HepG2 (cell line): ENCODE data around the gene C20orf96. TPM values are rescaled to one million over a fixed set of nuclear protein-coding genes. Genes with fewer than 3 reads are reported as not detected.

ENCODE experiments used
- FOXP4 ChIP-seq: sonication (generic); formaldehyde crosslinking; IDR thresholded peaks from 2 replicates; pipeline ENCODE4 v1.4.0; 2020; ENCODE audit warnings: missing genetic modification reagents
- GATAD1 ChIP-seq: IDR thresholded peaks from 2 replicates; pipeline ENCODE4 v1.6.1; 2016; ENCODE audit warnings: missing genetic modification reagents, missing compliant biosample characterization
- GPN1 ChIP-seq: sonication (generic); formaldehyde crosslinking; IDR thresholded peaks from 2 replicates; pipeline ENCODE4 v1.5.1; 2020; ENCODE audit warnings: missing genetic modification reagents, borderline replicate concordance
- MATR3 ChIP-seq: sonication (generic); formaldehyde crosslinking; IDR thresholded peaks from 2 replicates; pipeline ENCODE4 v1.4.0; 2020; ENCODE audit warnings: missing genetic modification reagents
- MBNL3 ChIP-seq: fragments of 250-450 bp; sonication (Bioruptor Pico); conservative IDR thresholded peaks from 2 replicates; pipeline ENCODE4 v1.8.0; 2022; ENCODE audit warnings: mild to moderate bottlenecking, inconsistent platforms
- MEF2D ChIP-seq: sonication (generic); formaldehyde crosslinking; IDR thresholded peaks from 2 replicates; pipeline ENCODE4 v1.5.1; 2020; ENCODE audit warnings: mild to moderate bottlenecking, missing genetic modification reagents
- MXD1 ChIP-seq: sonication (generic); formaldehyde crosslinking; IDR thresholded peaks from 2 replicates; pipeline ENCODE4 v1.4.0; 2020; ENCODE audit warnings: mild to moderate bottlenecking, missing genetic modification reagents
- MZF1 ChIP-seq: sonication (generic); formaldehyde crosslinking; IDR thresholded peaks from 2 replicates; pipeline ENCODE4 v1.8.1; 2023; ENCODE audit warnings: mild to moderate bottlenecking, missing genetic modification reagents, borderline replicate concordance
- NCOA1 ChIP-seq: sonication (generic); formaldehyde crosslinking; IDR thresholded peaks from 2 replicates; pipeline ENCODE4 v1.9.0; 2021; ENCODE audit warnings: missing genetic modification reagents
- NR2C2 ChIP-seq: sonication (generic); formaldehyde crosslinking; IDR thresholded peaks from 2 replicates; pipeline ENCODE4 v1.4.0; 2020; ENCODE audit warnings: missing genetic modification reagents, mild to moderate bottlenecking, moderate library complexity, borderline replicate concordance
- PHB2 ChIP-seq: fragments of 450-650 bp; IDR thresholded peaks from 2 replicates; pipeline ENCODE4 v1.6.1; 2018; ENCODE audit not compliant: partially characterized antibody
- PHF21A ChIP-seq: sonication (generic); formaldehyde crosslinking; IDR thresholded peaks from 2 replicates; pipeline ENCODE4 v1.5.0; 2020; ENCODE audit warnings: mild to moderate bottlenecking, missing genetic modification reagents
- POGZ ChIP-seq: sonication (generic); formaldehyde crosslinking; IDR thresholded peaks from 2 replicates; pipeline ENCODE4 v1.4.0; 2020; ENCODE audit warnings: mild to moderate bottlenecking, missing genetic modification reagents
- RARG ChIP-seq: sonication (generic); formaldehyde crosslinking; IDR thresholded peaks from 2 replicates; pipeline ENCODE4 v1.4.0; 2020; ENCODE audit warnings: low read depth, mild to moderate bottlenecking, missing genetic modification reagents
- RFX3 ChIP-seq: IDR thresholded peaks from 2 replicates; pipeline ENCODE4 v1.6.1; 2016; ENCODE audit warnings: missing biosample characterization, missing genetic modification reagents
- ZNF34 ChIP-seq: sonication (generic); formaldehyde crosslinking; IDR thresholded peaks from 2 replicates; pipeline ENCODE4 v1.4.0; 2020; ENCODE audit warnings: mild to moderate bottlenecking, missing genetic modification reagents, borderline replicate concordance
- ZNF484 ChIP-seq: sonication (generic); formaldehyde crosslinking; IDR thresholded peaks from 2 replicates; pipeline ENCODE4 v1.5.1; 2020; ENCODE audit warnings: mild to moderate bottlenecking, low read depth, missing genetic modification reagents, borderline replicate concordance
- ZNF496 ChIP-seq: sonication (generic); formaldehyde crosslinking; IDR thresholded peaks from 2 replicates; pipeline ENCODE4 v1.8.1; 2023; ENCODE audit warnings: mild to moderate bottlenecking, moderate library complexity, missing genetic modification reagents; ENCODE audit not compliant: insufficient replicate concordance
- ZNF501 ChIP-seq: sonication (generic); formaldehyde crosslinking; IDR thresholded peaks from 2 replicates; pipeline ENCODE4 v1.5.1; 2020; ENCODE audit warnings: mild to moderate bottlenecking, moderate library complexity, missing genetic modification reagents
- ZNF652 ChIP-seq: IDR thresholded peaks from 2 replicates; pipeline ENCODE4 v1.6.1; 2016; ENCODE audit warnings: low read depth, borderline replicate concordance
- ZNF841 ChIP-seq: sonication (generic); formaldehyde crosslinking; IDR thresholded peaks from 2 replicates; pipeline ENCODE4 v1.8.1; 2023; ENCODE audit warnings: missing genetic modification reagents, borderline replicate concordance
- polyA plus RNA-seq, 8 experiments: library from polyadenylated mRNA; depleted of rRNA in 3 of 8; stranded (reverse) in 7 of 8; unstranded in 1 of 8; fragments of >200 nt; fragmentation: Illumina TruSeq in 4 of 8; extraction: Trizol in 4 of 8; gene quantifications; 2 replicates each; pipeline versions ENCODE4 v1.2.1 to v1.2.3, GENCODE V29; 2011 to 2016; ENCODE audit warnings: low read depth in 4 of 8, missing spikeins in 1 of 8, mixed read lengths in 1 of 8; ENCODE audit not compliant: insufficient read depth in 1 of 8
- total RNA-seq, 5 experiments: library from RNA; depleted of rRNA; stranded (reverse); fragments of >200 nt; fragmentation: Illumina TruSeq; extraction: Trizol; gene quantifications; 2 replicates each; pipeline ENCODE4 v1.2.3, GENCODE V29; 2016; ENCODE audit warnings: low read depth in 1 of 5
- TF ChIP-seq, protein P1 (sequence below): fragments of 450-650 bp; IDR thresholded peaks from 2 replicates; pipeline ENCODE4 v1.6.1; 2017; ENCODE audit warnings: mild to moderate bottlenecking
- TF ChIP-seq, protein P2 (sequence below): sonication (generic); formaldehyde crosslinking; IDR thresholded peaks from 2 replicates; pipeline ENCODE4 v1.5.0; 2020; ENCODE audit warnings: mild to moderate bottlenecking, missing genetic modification reagents

C20orf96 gene
- total and polyA plus RNA-seq, 2 of the 13 experiments (the other 11 are each of a cell fraction or from before 2014, with no cell fraction given) = 3.8 to 20.6 TPM

GRCh38 chr20:290084-290831 lies at the start of gene C20orf96 (continued):
- TF ChIP-seq MATR3 (CRISPR knock-in tag) = no peak
- TF ChIP-seq RARG (CRISPR knock-in tag) = 0 out of 2 replicates have a peak, but pooled peaks have one; percentile 20
- peak; percentile 45; the same call in 1 of the 2 replicates for TF ChIP-seq FOXP4 (CRISPR knock-in tag)
- TF ChIP-seq ZNF501 = peak; percentile 60
- no peak for TF ChIP-seq ZNF841 (CRISPR knock-in tag)
- no peak for TF ChIP-seq GPN1
- TF ChIP-seq MXD1 (CRISPR knock-in tag) = peak; percentile 70; the same call in 1 of the 2 replicates
- TF ChIP-seq ZNF34 (CRISPR knock-in tag) = no peak
- TF ChIP-seq, protein P1, sequence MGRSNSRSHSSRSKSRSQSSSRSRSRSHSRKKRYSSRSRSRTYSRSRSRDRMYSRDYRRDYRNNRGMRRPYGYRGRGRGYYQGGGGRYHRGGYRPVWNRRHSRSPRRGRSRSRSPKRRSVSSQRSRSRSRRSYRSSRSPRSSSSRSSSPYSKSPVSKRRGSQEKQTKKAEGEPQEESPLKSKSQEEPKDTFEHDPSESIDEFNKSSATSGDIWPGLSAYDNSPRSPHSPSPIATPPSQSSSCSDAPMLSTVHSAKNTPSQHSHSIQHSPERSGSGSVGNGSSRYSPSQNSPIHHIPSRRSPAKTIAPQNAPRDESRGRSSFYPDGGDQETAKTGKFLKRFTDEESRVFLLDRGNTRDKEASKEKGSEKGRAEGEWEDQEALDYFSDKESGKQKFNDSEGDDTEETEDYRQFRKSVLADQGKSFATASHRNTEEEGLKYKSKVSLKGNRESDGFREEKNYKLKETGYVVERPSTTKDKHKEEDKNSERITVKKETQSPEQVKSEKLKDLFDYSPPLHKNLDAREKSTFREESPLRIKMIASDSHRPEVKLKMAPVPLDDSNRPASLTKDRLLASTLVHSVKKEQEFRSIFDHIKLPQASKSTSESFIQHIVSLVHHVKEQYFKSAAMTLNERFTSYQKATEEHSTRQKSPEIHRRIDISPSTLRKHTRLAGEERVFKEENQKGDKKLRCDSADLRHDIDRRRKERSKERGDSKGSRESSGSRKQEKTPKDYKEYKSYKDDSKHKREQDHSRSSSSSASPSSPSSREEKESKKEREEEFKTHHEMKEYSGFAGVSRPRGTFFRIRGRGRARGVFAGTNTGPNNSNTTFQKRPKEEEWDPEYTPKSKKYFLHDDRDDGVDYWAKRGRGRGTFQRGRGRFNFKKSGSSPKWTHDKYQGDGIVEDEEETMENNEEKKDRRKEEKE = no peak
- TF ChIP-seq NR2C2 (CRISPR knock-in tag) = peak; percentile 59; the same call in 1 of the 2 replicates
- TF ChIP-seq RFX3 (CRISPR knock-in tag) = peak; percentile 95
- TF ChIP-seq MZF1 = no peak
- 0 out of 2 replicates have a peak, but pooled peaks have one; percentile 16 for TF ChIP-seq PHF21A (CRISPR knock-in tag)
- TF ChIP-seq MBNL3 = no peak
- no peak for TF ChIP-seq ZNF496 (CRISPR knock-in tag)
- TF ChIP-seq POGZ (CRISPR knock-in tag) = no peak; the same call in 1 of the 2 replicates
- TF ChIP-seq MEF2D (CRISPR knock-in tag) = no peak; the same call in 1 of the 2 replicates
- TF ChIP-seq, protein P2, sequence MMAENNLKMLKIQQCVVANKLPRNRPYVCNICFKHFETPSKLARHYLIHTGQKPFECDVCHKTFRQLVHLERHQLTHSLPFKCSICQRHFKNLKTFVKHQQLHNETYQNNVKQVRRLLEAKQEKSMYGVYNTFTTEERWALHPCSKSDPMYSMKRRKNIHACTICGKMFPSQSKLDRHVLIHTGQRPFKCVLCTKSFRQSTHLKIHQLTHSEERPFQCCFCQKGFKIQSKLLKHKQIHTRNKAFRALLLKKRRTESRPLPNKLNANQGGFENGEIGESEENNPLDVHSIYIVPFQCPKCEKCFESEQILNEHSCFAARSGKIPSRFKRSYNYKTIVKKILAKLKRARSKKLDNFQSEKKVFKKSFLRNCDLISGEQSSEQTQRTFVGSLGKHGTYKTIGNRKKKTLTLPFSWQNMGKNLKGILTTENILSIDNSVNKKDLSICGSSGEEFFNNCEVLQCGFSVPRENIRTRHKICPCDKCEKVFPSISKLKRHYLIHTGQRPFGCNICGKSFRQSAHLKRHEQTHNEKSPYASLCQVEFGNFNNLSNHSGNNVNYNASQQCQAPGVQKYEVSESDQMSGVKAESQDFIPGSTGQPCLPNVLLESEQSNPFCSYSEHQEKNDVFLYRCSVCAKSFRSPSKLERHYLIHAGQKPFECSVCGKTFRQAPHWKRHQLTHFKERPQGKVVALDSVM (CRISPR knock-in tag) = peak; percentile 8; the same call in 1 of the 2 replicates
- no peak for TF ChIP-seq ZNF484
- TF ChIP-seq GATAD1 (CRISPR knock-in tag) = peak; percentile 72
- TF ChIP-seq NCOA1 (CRISPR knock-in tag) = no peak
- TF ChIP-seq PHB2 = no peak
- no peak for TF ChIP-seq ZNF652 (CRISPR knock-in tag)
